Thyroid gland (tissue), 4 donors: ENCODE data around the gene MGME1. TPM values are rescaled to one million over a fixed set of nuclear protein-coding genes. Genes with fewer than 3 reads are reported as not detected.

Experiments used
- DNase-seq, 2 donors: peaks; one replicate each; pipeline ENCODE4 v3.0.0-alpha.2; 2019
- H3K27ac ChIP-seq, 3 donors: fragments of 200-600 bp; sonication (generic); 1 replicate in 2 of 3; 2 replicates in 1 of 3; pipeline ENCODE4 v1.5.1; 2016 to 2019; ENCODE audit warnings: mild to moderate bottlenecking in 1 of 3, moderate library complexity in 1 of 3
- H3K27me3 ChIP-seq: fragments of 200-600 bp; sonication (generic); one replicate; pipeline ENCODE4 v1.5.1; 2019
- H3K36me3 ChIP-seq, 2 donors: fragments of 200-600 bp; sonication (generic); one replicate each; pipeline ENCODE4 v1.5.1; 2016 to 2019
- H3K4me1 ChIP-seq, 2 donors: fragments of 200-600 bp; sonication (generic); one replicate each; pipeline ENCODE4 v1.5.1; 2017 to 2019
- H3K4me3 ChIP-seq, 3 donors: fragments of 200-600 bp; sonication (generic); replicated peaks in 1 of 3; 1 replicate in 2 of 3; 2 replicates in 1 of 3; pipeline ENCODE4 v1.5.1; 2016; ENCODE audit warnings: mild to moderate bottlenecking in 1 of 3
- H3K9me3 ChIP-seq: fragments of 200-600 bp; sonication (generic); one replicate; pipeline ENCODE4 v1.5.1; 2017
- POLR2A ChIP-seq, 2 donors: fragments of 450-650 bp; IDR thresholded peaks; one replicate each; pipeline ENCODE4 v1.6.1; 2017; ENCODE audit warnings: antibody characterized with exemption in 2 of 2, mild to moderate bottlenecking in 2 of 2, moderate library complexity in 1 of 2
- WGBS, 2 donors: methylation state at CpG; one replicate each; pipeline ENCODE4 v1.1.5; 2017; 5-methylcytosine and 5-hydroxymethylcytosine counted together
- intact Hi-C: fragments of 100-400 bp; cut with DNase I; formaldehyde crosslinking; loops from one replicate; pipeline ENCODE4 v1.15.1; 2023
- total RNA-seq, 4 donors: library from RNA; depleted of rRNA; stranded (reverse); fragments of >200 nt; gene quantifications; one replicate each; pipeline ENCODE4 v1.2.3, GENCODE V29; 2016
- TF ChIP-seq, protein P1 (sequence below), 6 experiments: fragments of 200-600 bp in 3 of 6; fragments of 450-650 bp in 3 of 6; sonication (generic) in 3 of 6; IDR thresholded peaks; one replicate each; pipeline ENCODE4 v1.5.1; 2016 to 2019; ENCODE audit warnings: antibody characterized with exemption in 6 of 6, mild to moderate bottlenecking in 2 of 6, inconsistent platforms in 1 of 6, moderate library complexity in 1 of 6

Gene MGME1, protein sequence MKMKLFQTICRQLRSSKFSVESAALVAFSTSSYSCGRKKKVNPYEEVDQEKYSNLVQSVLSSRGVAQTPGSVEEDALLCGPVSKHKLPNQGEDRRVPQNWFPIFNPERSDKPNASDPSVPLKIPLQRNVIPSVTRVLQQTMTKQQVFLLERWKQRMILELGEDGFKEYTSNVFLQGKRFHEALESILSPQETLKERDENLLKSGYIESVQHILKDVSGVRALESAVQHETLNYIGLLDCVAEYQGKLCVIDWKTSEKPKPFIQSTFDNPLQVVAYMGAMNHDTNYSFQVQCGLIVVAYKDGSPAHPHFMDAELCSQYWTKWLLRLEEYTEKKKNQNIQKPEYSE
- total RNA-seq: 10 to 100 TPM; 14.6 to 24.2 (median 16.8) TPM

DNA sequence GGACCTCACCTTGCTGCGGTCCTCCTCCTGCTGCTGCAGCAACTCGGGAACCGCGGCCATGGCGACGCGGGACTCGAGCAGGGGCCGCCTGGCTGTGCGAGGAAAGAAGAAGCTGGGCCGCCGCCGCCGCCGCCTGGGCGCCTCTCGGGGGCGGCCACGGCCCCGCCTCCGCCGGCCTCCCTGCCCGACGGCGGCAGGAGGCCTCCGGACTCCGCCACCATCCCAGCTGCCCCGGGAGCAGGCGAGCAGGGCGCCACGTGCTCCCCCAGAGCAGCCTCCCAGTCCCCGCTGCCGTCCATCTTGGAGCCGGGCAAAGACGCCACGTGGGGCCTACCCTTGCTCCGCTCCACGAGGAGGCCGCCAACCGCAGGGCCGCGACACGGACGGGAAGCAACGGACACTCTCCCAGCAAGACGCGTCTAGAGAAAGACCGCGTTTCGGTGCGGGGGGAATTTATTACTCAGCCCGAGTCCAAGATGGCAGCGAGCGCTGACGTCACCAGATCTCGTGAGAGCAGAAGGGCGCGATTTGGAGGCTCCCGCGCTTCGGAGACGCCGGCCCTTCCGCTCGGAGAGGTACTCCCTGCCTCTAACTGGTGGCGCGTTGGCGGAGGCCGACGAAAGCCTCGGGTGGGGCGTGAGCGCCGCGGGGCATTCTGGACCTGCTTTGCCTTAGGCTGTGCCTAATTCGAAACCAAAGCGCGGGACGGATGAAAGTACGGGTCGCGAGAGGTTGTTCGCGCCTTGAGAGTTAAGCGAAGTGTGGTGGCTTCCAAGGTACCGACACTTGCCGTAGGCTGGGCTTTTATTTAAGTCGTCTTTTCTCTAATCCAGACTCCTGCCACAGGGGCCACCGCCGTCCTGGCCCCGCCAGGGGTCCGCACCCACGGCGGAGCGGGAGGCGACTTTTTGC is at the start of gene MGME1, which contains the start of gene SNX5:
TSS of gene MGME1 (plus strand) at position 653 of the 912 bp plus-strand sequence. CDS start 842 bp downstream, outside the sequence.
TSS of gene SNX5 (minus strand) at position 429 of the 912 bp plus-strand sequence. CDS start at position 60, 369 bp downstream.
- intact Hi-C loops: no loop called here
- H3K27ac ChIP-seq: peak within 1 kb of the TSS; percentile 98 to 99 (median 99)
- peaks cover 53 to 59% of the 10 kb centered on the region in 2 donors for H3K4me1 ChIP-seq
- H3K4me3 ChIP-seq: peak within 1 kb of the TSS; percentile 70 to 88 (median 86)
- peak in 1 of 2 donors; percentile 76 for TF ChIP-seq POLR2A (IDR thresholded peaks at IDR 0.05)
- TF ChIP-seq, protein P1, sequence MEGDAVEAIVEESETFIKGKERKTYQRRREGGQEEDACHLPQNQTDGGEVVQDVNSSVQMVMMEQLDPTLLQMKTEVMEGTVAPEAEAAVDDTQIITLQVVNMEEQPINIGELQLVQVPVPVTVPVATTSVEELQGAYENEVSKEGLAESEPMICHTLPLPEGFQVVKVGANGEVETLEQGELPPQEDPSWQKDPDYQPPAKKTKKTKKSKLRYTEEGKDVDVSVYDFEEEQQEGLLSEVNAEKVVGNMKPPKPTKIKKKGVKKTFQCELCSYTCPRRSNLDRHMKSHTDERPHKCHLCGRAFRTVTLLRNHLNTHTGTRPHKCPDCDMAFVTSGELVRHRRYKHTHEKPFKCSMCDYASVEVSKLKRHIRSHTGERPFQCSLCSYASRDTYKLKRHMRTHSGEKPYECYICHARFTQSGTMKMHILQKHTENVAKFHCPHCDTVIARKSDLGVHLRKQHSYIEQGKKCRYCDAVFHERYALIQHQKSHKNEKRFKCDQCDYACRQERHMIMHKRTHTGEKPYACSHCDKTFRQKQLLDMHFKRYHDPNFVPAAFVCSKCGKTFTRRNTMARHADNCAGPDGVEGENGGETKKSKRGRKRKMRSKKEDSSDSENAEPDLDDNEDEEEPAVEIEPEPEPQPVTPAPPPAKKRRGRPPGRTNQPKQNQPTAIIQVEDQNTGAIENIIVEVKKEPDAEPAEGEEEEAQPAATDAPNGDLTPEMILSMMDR (IDR thresholded peaks at IDR 0.05): no peak
- H3K36me3 ChIP-seq: no peaks in the 10 kb centered on the region
- H3K27me3 ChIP-seq: no peaks in the 10 kb centered on the region
- H3K9me3 ChIP-seq: no peaks in the 10 kb centered on the region
- 0 to 1% methylated on average over 28 to 38 of the region's 96 CpGs for WGBS, 2 donors
- DNase-seq: peak; percentile 100

DNA sequence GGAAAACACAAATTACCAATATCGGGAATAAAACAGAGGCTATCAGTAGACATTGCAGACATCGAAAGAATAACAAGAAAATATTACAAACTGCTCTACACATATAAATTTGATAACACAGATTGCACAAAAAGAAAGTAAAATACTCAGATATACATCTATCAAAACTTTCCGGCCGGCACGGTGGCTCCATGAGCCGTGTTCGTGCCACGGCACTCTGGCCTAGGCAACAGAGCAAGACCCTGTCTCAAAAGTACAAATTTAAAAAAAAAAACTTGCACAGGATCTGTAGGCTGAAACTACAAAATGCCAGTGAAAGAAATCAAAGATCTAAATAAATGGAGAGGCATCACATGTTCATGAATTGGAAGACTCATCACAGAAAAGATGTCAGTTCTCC is 49.7 kb upstream of the MGME1 start:
- 96% methylated on average over 8 of the region's 8 CpGs for WGBS, 2 donors
- TF ChIP-seq, protein P1 (IDR thresholded peaks at IDR 0.05): no peak
- TF ChIP-seq POLR2A (IDR thresholded peaks at IDR 0.05): no peak
- H3K27ac ChIP-seq: no peak overlapping the region
- H3K9me3 ChIP-seq: no peaks in the 10 kb centered on the region
- no peak for DNase-seq
- no peaks in the 10 kb centered on the region for H3K36me3 ChIP-seq
- H3K4me1 ChIP-seq: no peaks in the 10 kb centered on the region
- no peak overlapping the region for H3K4me3 ChIP-seq
- intact Hi-C loops: no loop called here
- H3K27me3 ChIP-seq: no peaks in the 10 kb centered on the region

DNA sequence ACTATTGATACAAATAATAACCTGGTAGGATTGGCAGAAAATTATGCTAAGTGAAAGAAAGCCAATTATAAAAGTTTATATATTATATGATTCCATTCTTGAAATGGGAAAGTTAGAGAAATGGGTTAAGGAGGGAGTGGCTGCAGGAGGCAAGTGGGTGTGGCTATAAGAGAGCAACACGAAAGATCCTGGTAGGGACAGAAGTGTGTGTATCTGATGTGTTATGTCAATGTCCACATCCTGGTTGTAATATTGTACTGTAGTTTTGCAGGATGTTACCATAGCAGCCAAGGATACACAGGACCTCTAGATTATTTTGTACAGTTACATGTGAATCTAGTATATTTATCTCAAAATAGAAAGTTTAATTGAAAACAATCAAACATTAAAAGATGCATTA is 47.0 kb upstream of the MGME1 start:
- H3K36me3 ChIP-seq: no peaks in the 10 kb centered on the region
- no peak overlapping the region for H3K27ac ChIP-seq
- no peaks in the 10 kb centered on the region for H3K27me3 ChIP-seq
- H3K4me3 ChIP-seq: no peak overlapping the region
- intact Hi-C loops: no loop called here
- H3K9me3 ChIP-seq: no peaks in the 10 kb centered on the region
- TF ChIP-seq, protein P1 (IDR thresholded peaks at IDR 0.05): no peak
- TF ChIP-seq POLR2A (IDR thresholded peaks at IDR 0.05): no peak
- no peak for DNase-seq
- WGBS, 2 donors: 25 to 31% methylated on average over 1 of the region's 1 CpG
- no peaks in the 10 kb centered on the region for H3K4me1 ChIP-seq

DNA sequence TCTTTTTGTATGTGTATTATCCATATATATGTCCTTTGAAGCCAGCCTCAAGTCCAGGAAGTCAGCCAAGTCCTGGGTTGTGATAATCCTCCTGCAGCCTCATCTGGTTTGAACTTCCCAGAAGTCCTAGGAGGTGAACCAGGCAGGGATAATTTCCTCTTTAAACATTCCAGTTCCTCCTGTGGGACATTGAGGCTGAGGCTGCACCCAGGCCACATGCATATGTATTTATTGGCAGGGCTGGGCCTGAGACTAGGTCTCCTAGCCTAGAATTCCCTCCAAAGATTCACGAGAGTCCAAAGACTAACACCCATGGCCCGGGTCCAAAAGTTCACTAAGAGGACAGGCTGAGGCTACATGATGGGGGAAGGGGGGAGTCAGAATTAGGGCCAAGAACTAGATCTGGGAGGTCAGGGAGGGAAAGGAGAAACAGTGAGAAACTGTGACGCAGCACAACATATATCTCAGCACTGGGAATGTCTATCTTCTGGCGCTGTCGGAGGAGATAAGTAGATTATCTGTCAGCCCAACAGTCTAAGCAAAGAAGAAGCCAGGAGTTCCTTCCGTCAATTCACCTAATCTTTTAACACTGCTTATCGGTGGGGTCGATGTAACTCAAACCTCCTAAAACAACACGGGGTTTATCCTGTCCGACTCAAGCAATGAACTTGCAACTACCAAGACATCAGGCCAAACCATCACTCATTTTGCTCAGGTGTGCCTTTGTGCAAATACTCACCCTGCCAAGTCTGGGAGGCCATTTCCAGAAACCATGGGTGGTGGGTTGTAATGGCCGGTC is 43.5 kb upstream of the MGME1 start:
- H3K4me3 ChIP-seq: no peak overlapping the region
- intact Hi-C loops: no loop called here
- H3K27me3 ChIP-seq: no peaks in the 10 kb centered on the region
- TF ChIP-seq POLR2A (IDR thresholded peaks at IDR 0.05): no peak
- TF ChIP-seq, protein P1 (IDR thresholded peaks at IDR 0.05): no peak
- no peak for DNase-seq
- no peak overlapping the region for H3K27ac ChIP-seq
- whole genome bisulfite sequencing, 2 donors: 70 to 71% methylated on average over 11 of the region's 11 CpGs
- no peaks in the 10 kb centered on the region for H3K36me3 ChIP-seq
- H3K4me1 ChIP-seq: peaks cover 16 to 17% of the 10 kb centered on the region in 2 donors
- no peaks in the 10 kb centered on the region for H3K9me3 ChIP-seq
